HG03135 (cell line): ENCODE measurements around the gene C19orf73.

Experiments
- ATAC-seq: cut with Tn5 transposase; IDR thresholded peaks from one replicate; pipeline ENCODE4 v1.9.1; 2021; ENCODE audit warnings: mild to moderate bottlenecking, moderate library complexity; ENCODE audit not compliant: unreplicated experiment

Gene C19orf73

DNA sequence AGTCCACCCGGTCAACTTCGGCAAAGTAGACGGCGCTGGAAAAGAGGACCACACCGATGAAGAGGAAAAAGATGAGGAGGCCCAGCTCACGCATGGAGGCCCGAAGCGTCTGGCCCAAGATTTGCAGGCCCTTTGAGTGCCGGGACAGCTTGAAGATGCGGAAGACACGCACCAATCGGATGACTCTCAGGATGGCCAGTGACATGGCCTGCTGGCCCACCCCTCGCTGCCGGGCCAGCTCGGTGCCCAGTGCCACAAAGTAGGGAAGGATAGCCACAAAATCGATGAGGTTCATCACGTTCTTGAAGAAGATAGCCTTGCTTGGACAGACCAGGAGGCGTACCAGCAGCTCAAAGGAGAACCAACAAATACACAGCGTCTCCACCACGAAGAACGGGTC is 48.5 kb downstream of the C19orf73 start:
- no peak for ATAC-seq

GRCh38 chr19:49069026-49069425 is 49.9 kb downstream of the C19orf73 start:
- no peak for ATAC-seq
